Thoracic aorta (tissue), 2 donors: ENCODE data around the gene C3orf85. TPM values are rescaled to one million over a fixed set of nuclear protein-coding genes. Genes with fewer than 3 reads are reported as not detected.

Experiments
- ATAC-seq: fragments of 150-250 bp; one replicate; pipeline ENCODE4 v1.8.0; 2017; ENCODE audit warnings: low read depth; ENCODE audit not compliant: insufficient number of reproducible peaks, low FRiP score
- DNase-seq: peaks from one replicate; pipeline ENCODE4 v3.0.0-alpha.2; 2020; ENCODE audit warnings: low spot score
- H3K27ac ChIP-seq, 2 donors: fragments of 200-600 bp; sonication (generic); 1 replicate in 1 of 2; 2 replicates in 1 of 2; pipeline ENCODE4 v1.5.1; 2016; ENCODE audit warnings: mild to moderate bottlenecking in 2 of 2, moderate library complexity in 2 of 2
- H3K27me3 ChIP-seq: fragments of 200-600 bp; sonication (generic); replicated peaks from 2 replicates; pipeline ENCODE4 v1.6.0; 2016; ENCODE audit warnings: mild to moderate bottlenecking; ENCODE audit not compliant: insufficient read depth
- H3K36me3 ChIP-seq: fragments of 200-600 bp; sonication (generic); one replicate; pipeline ENCODE4 v1.5.1; 2016
- H3K4me1 ChIP-seq, 2 donors: fragments of 200-600 bp; sonication (generic); 1 replicate in 1 of 2; 2 replicates in 1 of 2; pipeline versions ENCODE4 v1.5.1 to v1.6.0; 2016; ENCODE audit warnings: low read depth in 2 of 2, mild to moderate bottlenecking in 1 of 2; ENCODE audit not compliant: control insufficient read depth in 1 of 2
- H3K4me3 ChIP-seq: fragments of 200-600 bp; sonication (generic); 2 replicates; pipeline ENCODE4 v1.5.1; 2016; ENCODE audit warnings: mild to moderate bottlenecking
- H3K9me3 ChIP-seq: fragments of 200-600 bp; sonication (generic); 2 replicates; pipeline ENCODE4 v1.5.1; 2016
- total RNA-seq, 2 donors: library from RNA; depleted of rRNA; stranded (reverse); fragments of >200 nt; gene quantifications; one replicate each; pipeline versions ENCODE4 v1.1.0 to v1.2.3, GENCODE V29; 2016
- TF ChIP-seq, protein P1 (sequence below): fragments of 200-600 bp; sonication (generic); IDR thresholded peaks from one replicate; pipeline ENCODE4 v1.5.1; 2019; ENCODE audit warnings: antibody characterized with exemption

C3orf85 gene
- total RNA-seq, 2 donors from 2014 or later: not detected

DNA sequence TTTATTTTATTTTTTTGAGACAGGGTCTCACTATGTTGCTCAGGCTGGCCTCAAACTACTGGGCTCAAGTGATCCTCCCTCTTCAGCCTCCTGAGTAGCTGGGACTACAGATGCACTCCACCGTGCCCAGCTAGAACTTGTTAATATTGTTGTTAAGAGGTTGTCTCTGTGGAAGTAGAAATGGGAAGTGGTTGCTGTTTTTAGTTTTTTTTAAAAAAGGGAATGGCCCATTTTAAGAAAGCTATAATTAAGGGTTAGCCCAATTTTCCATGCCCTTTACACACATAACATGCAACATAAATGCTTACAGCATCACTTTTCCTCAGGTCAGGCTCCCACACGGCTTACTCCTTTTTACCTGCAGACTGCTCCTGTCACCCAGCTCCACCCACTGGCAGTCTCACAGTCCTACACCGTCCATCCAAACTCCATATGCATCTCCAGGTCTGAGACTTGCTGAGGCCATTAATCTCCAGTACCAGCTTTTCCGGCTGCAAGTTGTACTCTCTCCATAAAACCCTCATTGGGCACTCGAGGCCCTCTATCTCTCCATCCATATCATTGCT is 38.4 kb upstream of the C3orf85 start:
- no peaks in the 10 kb centered on the region for H3K27me3 ChIP-seq
- H3K9me3 ChIP-seq: no peaks in the 10 kb centered on the region
- no peak for DNase-seq
- ATAC-seq: no peak
- H3K36me3 ChIP-seq: no peaks in the 10 kb centered on the region
- H3K27ac ChIP-seq: no peak overlapping the region
- TF ChIP-seq, protein P1, sequence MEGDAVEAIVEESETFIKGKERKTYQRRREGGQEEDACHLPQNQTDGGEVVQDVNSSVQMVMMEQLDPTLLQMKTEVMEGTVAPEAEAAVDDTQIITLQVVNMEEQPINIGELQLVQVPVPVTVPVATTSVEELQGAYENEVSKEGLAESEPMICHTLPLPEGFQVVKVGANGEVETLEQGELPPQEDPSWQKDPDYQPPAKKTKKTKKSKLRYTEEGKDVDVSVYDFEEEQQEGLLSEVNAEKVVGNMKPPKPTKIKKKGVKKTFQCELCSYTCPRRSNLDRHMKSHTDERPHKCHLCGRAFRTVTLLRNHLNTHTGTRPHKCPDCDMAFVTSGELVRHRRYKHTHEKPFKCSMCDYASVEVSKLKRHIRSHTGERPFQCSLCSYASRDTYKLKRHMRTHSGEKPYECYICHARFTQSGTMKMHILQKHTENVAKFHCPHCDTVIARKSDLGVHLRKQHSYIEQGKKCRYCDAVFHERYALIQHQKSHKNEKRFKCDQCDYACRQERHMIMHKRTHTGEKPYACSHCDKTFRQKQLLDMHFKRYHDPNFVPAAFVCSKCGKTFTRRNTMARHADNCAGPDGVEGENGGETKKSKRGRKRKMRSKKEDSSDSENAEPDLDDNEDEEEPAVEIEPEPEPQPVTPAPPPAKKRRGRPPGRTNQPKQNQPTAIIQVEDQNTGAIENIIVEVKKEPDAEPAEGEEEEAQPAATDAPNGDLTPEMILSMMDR: no peak
- H3K4me1 ChIP-seq: no peaks in the 10 kb centered on the region
- no peak overlapping the region for H3K4me3 ChIP-seq

DNA sequence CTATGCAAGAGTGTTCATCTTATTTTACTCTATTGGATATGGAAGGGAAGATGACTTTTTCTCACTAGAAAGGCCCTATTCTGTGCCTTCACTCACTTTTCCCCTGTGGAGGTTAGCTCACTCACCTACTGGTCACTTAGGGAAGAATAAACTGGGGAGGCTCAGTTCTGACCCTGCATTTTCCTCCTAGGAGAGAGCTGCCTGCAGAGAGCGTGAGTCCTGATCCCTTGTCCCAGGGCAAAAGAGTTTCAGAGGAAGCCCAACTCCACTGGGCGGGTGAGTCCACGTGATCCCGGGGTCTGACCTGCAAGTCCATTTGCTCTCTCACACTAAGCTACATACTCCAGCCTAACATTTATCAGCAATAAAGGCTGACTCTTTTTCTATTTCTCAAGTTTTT is 26.9 kb upstream of the C3orf85 start:
- H3K27ac ChIP-seq: no peak overlapping the region
- H3K4me1 ChIP-seq: no peaks in the 10 kb centered on the region
- TF ChIP-seq, protein P1: no peak
- DNase-seq: no peak
- no peaks in the 10 kb centered on the region for H3K9me3 ChIP-seq
- no peak for ATAC-seq
- H3K36me3 ChIP-seq: no peaks in the 10 kb centered on the region
- H3K27me3 ChIP-seq: no peaks in the 10 kb centered on the region
- no peak overlapping the region for H3K4me3 ChIP-seq

DNA sequence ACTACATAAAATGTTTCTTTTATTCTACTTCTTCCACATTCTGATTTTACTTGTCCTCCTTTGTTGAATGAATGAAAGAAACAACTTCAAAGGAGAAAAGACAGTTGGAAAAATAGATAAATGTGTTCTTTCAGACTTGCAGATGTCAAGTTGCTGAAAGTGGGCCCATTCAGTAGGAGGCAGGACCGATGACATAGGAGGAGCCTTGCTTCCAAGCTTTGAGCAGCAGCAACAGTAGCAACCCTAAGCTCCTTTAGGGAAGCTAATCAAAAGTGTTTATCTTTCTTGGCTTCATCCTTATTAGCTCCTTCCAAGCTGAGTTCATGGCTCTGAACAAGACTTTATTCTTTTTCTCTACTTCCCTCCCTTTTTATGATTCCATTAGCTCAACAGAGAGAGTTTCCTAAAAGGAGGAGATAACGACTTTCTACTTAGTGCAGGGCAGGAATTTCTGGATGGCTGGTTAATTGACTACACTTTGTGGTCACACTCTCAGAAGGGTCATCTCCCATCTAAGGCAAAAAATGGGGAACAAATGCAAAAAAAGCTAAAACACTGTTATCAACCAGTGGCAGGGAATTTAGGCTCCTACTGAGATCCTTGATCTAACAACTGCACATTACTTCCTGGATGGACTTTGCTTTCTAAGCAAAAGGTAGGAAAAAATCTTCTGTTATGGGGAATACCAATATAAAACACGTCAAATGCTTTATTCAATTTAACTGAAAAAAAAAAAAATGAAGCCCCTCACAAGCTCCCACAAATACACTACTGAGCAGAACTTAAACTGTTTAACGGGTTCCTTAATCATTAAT is 23.4 kb upstream of the C3orf85 start:
- TF ChIP-seq, protein P1: no peak
- no peaks in the 10 kb centered on the region for H3K36me3 ChIP-seq
- H3K9me3 ChIP-seq: no peaks in the 10 kb centered on the region
- no peak overlapping the region for H3K4me3 ChIP-seq
- ATAC-seq (no peak), DNase-seq (no peak)
- H3K4me1 ChIP-seq: no peaks in the 10 kb centered on the region
- H3K27me3 ChIP-seq: no peaks in the 10 kb centered on the region
- no peak overlapping the region for H3K27ac ChIP-seq

DNA sequence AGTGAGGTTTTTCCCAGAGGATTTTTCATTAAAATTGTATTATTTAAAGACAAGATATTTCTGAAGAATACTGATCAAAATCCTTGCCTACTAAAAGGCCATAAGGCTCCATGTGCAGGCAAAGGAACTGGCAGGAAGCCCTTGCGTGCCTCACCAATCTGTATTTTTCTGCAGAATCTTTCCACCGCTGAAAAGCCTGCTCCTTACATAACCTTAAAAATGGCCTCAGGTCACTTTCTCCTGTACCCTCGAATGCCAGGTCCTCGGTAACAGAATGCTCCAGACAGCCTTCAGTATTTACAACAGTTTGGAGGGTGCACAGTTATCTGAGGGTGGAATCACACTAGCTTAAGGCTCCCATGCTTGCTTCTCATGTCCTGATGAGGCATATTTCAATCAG is 21.8 kb upstream of the C3orf85 start:
- DNase-seq: no peak
- H3K27me3 ChIP-seq: no peaks in the 10 kb centered on the region
- no peak overlapping the region for H3K4me3 ChIP-seq
- TF ChIP-seq, protein P1: no peak
- H3K4me1 ChIP-seq: no peaks in the 10 kb centered on the region
- H3K36me3 ChIP-seq: no peaks in the 10 kb centered on the region
- H3K9me3 ChIP-seq: no peaks in the 10 kb centered on the region
- ATAC-seq: no peak
- H3K27ac ChIP-seq: no peak overlapping the region

DNA sequence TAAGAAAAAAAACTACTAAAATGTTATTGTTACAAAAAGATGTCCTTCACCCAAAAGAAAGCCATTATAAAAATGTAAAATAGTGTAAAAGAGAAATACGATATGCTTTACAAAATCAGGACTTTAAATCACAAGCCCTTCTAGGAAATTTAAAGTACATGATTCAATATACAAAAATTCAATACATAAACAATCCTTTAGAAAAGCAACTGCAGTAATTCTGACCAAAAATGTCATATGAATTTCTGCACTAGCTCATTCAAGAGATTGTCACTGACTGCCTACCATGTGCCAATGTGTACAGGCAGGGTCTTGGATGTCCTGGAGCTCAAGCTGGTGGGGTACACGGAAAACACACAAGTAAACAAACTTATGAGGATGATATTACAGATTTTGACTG is 21.1 kb upstream of the C3orf85 start:
- H3K27ac ChIP-seq: no peak overlapping the region
- TF ChIP-seq, protein P1: no peak
- DNase-seq (no peak), ATAC-seq (no peak)
- no peaks in the 10 kb centered on the region for H3K27me3 ChIP-seq
- H3K36me3 ChIP-seq: no peaks in the 10 kb centered on the region
- H3K9me3 ChIP-seq: no peaks in the 10 kb centered on the region
- H3K4me1 ChIP-seq: no peaks in the 10 kb centered on the region
- no peak overlapping the region for H3K4me3 ChIP-seq
